ENCODE results near the gene OR2S2. TPM values are rescaled to one million over a fixed set of nuclear protein-coding genes. Genes with fewer than 3 reads are reported as not detected.

The OR2S2 gene
- total and polyA plus RNA-seq, 2 of the 8 experiments (the other 6 are each of a cell fraction or from before 2014, with no cell fraction given), result not detected

- H3K9ac ChIP-seq (replicated peaks in 1 of 4; ENCODE audit: extremely low read depth in 1 of 4, low read depth in 3 of 4, low read length in 3 of 4), result no peak overlapping the region
- H3K23ac ChIP-seq (ENCODE audit: insufficient read length), result no peak overlapping the region
- no peaks in the 10 kb centered on the region for H4K20me1 ChIP-seq (replicated peaks in 1 of 2; ENCODE audit: control insufficient read depth in 1 of 2, insufficient read depth in 2 of 2, low read length in 2 of 2)
- FAIRE-seq (no peak), DNase-seq (ENCODE audit: low read depth in 1 of 2, low spot score in 2 of 2) (no peak)
- H3K9me3 ChIP-seq (ENCODE audit: insufficient read depth in 2 of 2, low read depth in 1 of 2, low read length in 1 of 2), result no peaks in the 10 kb centered on the region
- H3K27ac ChIP-seq (ENCODE audit: low read depth, low read length), result no peak overlapping the region
- no peak overlapping the region for H4K5ac ChIP-seq (ENCODE audit: insufficient read length, low read depth, low read length)
- no peak overlapping the region for H3K14ac ChIP-seq (ENCODE audit: insufficient read length)
- no peak overlapping the region for H3K56ac ChIP-seq (replicated peaks; ENCODE audit: insufficient read length, low read depth, low read length)
- H2BK20ac ChIP-seq (ENCODE audit: low read length), result no peak overlapping the region
- H3K36me3 ChIP-seq (ENCODE audit: control insufficient read depth in 2 of 4, insufficient read depth in 4 of 4, low read length in 3 of 4), result no peaks in the 10 kb centered on the region
- H3K4me1 ChIP-seq (replicated peaks in 1 of 4; ENCODE audit: control insufficient read depth in 3 of 4, insufficient read depth in 4 of 4, low read length in 3 of 4), result no peaks in the 10 kb centered on the region
- no peak overlapping the region for H2BK120ac ChIP-seq (replicated peaks; ENCODE audit: low read depth, low read length)
- no peak overlapping the region for H2BK12ac ChIP-seq (ENCODE audit: low read depth, low read length)
- no peak overlapping the region for H2BK5ac ChIP-seq (ENCODE audit: low read depth, low read length)
- H3K4me2 ChIP-seq (ENCODE audit: insufficient read depth in 1 of 2, low read depth in 2 of 2, low read length in 2 of 2), result no peak overlapping the region
- CTCF ChIA-PET (ENCODE audit: partially characterized antibody), result interaction anchor here (1.0 to 3.0 kb wide), 4 partner anchors 22 to 44 kb away, joined by 3 to 11 read pairs (median 6); no protein-coding TSS in a partner anchor
- 81% methylated on average over 1 of the region's 1 CpG; no CpG with 5 or more reads in 1 of the 2 experiments for WGBS, 2 experiments (ENCODE audit: extremely low coverage in 1 of 2, insufficient coverage in 1 of 2, insufficient read length in 1 of 2, insufficient replicate concordance in 2 of 2, low coverage in 1 of 2, low lambda C conversion rate in 2 of 2, missing lambda C conversion rate in 1 of 2)
- POLR2A ChIA-PET (ENCODE audit: partially characterized antibody), result interaction anchor here (0.9 to 1.1 kb wide), 2 partner anchors 11 to 14 kb away, joined by 3 read pairs; no protein-coding TSS in a partner anchor
- no peak overlapping the region for H2AK5ac ChIP-seq (ENCODE audit: low read depth, low read length)
- no peak overlapping the region for H3K4me3 ChIP-seq (ENCODE audit: extremely low read depth in 1 of 4, insufficient read depth in 2 of 4, low read depth in 3 of 4, low read length in 4 of 4)
- H2AFZ ChIP-seq (ENCODE audit: low read length), result no peak overlapping the region
- no peak for TF ChIP-seq CBX5 (IDR thresholded peaks at IDR 0.05; ENCODE audit: low read depth, low read length)
- TF ChIP-seq TAF1 (IDR thresholded peaks at IDR 0.05; ENCODE audit: low read depth, low read length), result no peak
- H4K8ac ChIP-seq (ENCODE audit: extremely low read depth, insufficient read depth, low read length), result no peak overlapping the region; the same call in 1 of the 2 replicates
- H4K91ac ChIP-seq (replicated peaks; ENCODE audit: insufficient read length, low read length), result no peak overlapping the region
- no peak overlapping the region for H3K18ac ChIP-seq (ENCODE audit: extremely low read depth, low read length)
- peaks cover 1% of the 10 kb centered on the region; the same call in 1 of the 2 replicates for H3K23me2 ChIP-seq (ENCODE audit: low read depth, low read length)
- H2BK15ac ChIP-seq (ENCODE audit: low read length), result no peak overlapping the region
- no peaks in the 10 kb centered on the region for H3K79me1 ChIP-seq (ENCODE audit: low read depth, low read length)
- H3K79me2 ChIP-seq (ENCODE audit: control insufficient read depth in 1 of 2, insufficient read depth in 2 of 2, low read length in 2 of 2), result no peaks in the 10 kb centered on the region
- H3K4ac ChIP-seq (replicated peaks; ENCODE audit: insufficient read length, low read depth, low read length), result no peak overlapping the region
- H3K27me3 ChIP-seq (replicated peaks in 1 of 4; ENCODE audit: control insufficient read depth in 3 of 4, extremely low read depth in 1 of 4, insufficient read depth in 3 of 4, low read length in 3 of 4), result peaks cover 0 to 2% (median 0%) of the 10 kb centered on the region in 4 experiments; a peak in 2 of 7 replicates
Measured at GRCh38 chr9:35976726-35977125, 18.8 kb upstream of the OR2S2 start.

Data from H1 (cell line).